ENCODE data around the gene SP9. TPM values are rescaled to one million over a fixed set of nuclear protein-coding genes. Genes with fewer than 3 reads are reported as not detected.

The SP9 gene
- total and polyA plus RNA-seq, 9 of the 15 experiments (the other 6 are each of a cell fraction or from before 2014, with no cell fraction given), result 0.04 to 0.23 (median 0.11) TPM; not detected in 3

DNA sequence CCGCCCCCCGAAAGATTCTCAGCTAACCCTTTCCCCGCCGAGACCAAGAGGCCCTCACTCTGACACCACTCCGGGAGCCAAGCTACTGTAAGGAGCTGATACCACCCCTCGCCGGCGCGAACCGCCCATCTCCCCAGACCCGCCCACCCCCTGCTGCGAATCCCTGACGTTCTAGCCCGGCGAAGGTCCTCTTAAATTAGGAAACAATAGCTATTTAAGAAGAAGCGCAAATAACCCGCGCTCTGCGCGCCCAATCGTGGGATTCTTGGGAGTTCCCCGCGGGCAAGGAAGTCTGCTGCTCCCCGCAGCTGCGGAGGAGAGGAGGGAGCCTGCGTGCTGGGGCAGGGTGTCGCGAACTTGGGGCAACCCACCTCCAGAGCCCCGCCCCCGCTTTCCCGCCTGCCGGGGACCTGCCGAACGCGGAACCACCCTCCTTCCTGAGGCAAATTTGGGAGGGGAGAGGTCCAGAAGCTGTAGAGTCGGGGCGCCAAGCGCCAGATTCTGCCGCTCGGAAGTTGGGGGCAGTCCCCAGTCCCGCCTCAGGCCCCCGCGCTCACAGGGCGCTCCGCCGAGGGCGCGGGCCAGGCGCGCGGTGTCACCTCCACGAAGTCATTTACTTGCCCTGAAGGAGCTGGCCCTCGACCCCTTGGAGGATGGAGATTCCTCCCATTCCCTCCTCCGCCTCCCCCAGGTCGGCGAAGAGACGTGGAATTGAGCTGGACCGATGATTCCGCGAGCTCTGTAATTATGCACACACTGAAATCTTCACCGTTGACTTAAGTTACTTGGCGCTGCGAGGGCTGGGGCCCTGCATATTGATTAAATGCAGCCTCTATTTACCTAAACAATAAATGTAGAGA lies 8.4 kb upstream of the SP9 start (continued):
- TF ChIP-seq MAZ (CRISPR knock-in tag; conservative IDR thresholded peaks at IDR 0.05 in 1 of 2, IDR thresholded peaks at IDR 0.05 in 1 of 2) (peak in 1 of 2 experiments; percentile 34; a peak in 1 of 4 replicates), NRF1 (conservative IDR thresholded peaks at IDR 0.05 in 1 of 2, IDR thresholded peaks at IDR 0.05 in 1 of 2) (peak; percentile 34 to 40; a peak in 1 of 4 replicates), FOSL1 (tag; conservative IDR thresholded peaks at IDR 0.05) (no peak), ZFP36 (IDR thresholded peaks at IDR 0.05; ENCODE audit: low read depth, low read length, partially characterized antibody) (peak; percentile 4), GABPB1 (CRISPR knock-in tag; IDR thresholded peaks at IDR 0.05) (peak; percentile 45; the same call in 1 of the 2 replicates), RBFOX2 (IDR thresholded peaks at IDR 0.05; ENCODE audit: low read depth, low read length) (peak; percentile 74), TOE1 (IDR thresholded peaks at IDR 0.05; ENCODE audit: borderline replicate concordance) (peak; percentile 20; the same call in 1 of the 2 replicates), TOE1 (CRISPR knock-in tag; IDR thresholded peaks at IDR 0.05; ENCODE audit: borderline replicate concordance, low read depth) (no peak), KDM4B (IDR thresholded peaks at IDR 0.05; ENCODE audit: borderline replicate concordance in 2 of 2, low read depth in 1 of 2) (no peak), NR3C1 (CRISPR knock-in tag; IDR thresholded peaks at IDR 0.05) (0 out of 2 replicates have a peak, but pooled peaks have one; percentile 52), MED1 (CRISPR knock-in tag; IDR thresholded peaks at IDR 0.05; ENCODE audit: borderline replicate concordance) (no peak)
- TF ChIP-seq, protein P1, sequence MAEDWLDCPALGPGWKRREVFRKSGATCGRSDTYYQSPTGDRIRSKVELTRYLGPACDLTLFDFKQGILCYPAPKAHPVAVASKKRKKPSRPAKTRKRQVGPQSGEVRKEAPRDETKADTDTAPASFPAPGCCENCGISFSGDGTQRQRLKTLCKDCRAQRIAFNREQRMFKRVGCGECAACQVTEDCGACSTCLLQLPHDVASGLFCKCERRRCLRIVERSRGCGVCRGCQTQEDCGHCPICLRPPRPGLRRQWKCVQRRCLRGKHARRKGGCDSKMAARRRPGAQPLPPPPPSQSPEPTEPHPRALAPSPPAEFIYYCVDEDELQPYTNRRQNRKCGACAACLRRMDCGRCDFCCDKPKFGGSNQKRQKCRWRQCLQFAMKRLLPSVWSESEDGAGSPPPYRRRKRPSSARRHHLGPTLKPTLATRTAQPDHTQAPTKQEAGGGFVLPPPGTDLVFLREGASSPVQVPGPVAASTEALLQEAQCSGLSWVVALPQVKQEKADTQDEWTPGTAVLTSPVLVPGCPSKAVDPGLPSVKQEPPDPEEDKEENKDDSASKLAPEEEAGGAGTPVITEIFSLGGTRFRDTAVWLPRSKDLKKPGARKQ (CRISPR knock-in tag; IDR thresholded peaks at IDR 0.05), result peak; percentile 90
- TF ChIP-seq, protein P2, sequence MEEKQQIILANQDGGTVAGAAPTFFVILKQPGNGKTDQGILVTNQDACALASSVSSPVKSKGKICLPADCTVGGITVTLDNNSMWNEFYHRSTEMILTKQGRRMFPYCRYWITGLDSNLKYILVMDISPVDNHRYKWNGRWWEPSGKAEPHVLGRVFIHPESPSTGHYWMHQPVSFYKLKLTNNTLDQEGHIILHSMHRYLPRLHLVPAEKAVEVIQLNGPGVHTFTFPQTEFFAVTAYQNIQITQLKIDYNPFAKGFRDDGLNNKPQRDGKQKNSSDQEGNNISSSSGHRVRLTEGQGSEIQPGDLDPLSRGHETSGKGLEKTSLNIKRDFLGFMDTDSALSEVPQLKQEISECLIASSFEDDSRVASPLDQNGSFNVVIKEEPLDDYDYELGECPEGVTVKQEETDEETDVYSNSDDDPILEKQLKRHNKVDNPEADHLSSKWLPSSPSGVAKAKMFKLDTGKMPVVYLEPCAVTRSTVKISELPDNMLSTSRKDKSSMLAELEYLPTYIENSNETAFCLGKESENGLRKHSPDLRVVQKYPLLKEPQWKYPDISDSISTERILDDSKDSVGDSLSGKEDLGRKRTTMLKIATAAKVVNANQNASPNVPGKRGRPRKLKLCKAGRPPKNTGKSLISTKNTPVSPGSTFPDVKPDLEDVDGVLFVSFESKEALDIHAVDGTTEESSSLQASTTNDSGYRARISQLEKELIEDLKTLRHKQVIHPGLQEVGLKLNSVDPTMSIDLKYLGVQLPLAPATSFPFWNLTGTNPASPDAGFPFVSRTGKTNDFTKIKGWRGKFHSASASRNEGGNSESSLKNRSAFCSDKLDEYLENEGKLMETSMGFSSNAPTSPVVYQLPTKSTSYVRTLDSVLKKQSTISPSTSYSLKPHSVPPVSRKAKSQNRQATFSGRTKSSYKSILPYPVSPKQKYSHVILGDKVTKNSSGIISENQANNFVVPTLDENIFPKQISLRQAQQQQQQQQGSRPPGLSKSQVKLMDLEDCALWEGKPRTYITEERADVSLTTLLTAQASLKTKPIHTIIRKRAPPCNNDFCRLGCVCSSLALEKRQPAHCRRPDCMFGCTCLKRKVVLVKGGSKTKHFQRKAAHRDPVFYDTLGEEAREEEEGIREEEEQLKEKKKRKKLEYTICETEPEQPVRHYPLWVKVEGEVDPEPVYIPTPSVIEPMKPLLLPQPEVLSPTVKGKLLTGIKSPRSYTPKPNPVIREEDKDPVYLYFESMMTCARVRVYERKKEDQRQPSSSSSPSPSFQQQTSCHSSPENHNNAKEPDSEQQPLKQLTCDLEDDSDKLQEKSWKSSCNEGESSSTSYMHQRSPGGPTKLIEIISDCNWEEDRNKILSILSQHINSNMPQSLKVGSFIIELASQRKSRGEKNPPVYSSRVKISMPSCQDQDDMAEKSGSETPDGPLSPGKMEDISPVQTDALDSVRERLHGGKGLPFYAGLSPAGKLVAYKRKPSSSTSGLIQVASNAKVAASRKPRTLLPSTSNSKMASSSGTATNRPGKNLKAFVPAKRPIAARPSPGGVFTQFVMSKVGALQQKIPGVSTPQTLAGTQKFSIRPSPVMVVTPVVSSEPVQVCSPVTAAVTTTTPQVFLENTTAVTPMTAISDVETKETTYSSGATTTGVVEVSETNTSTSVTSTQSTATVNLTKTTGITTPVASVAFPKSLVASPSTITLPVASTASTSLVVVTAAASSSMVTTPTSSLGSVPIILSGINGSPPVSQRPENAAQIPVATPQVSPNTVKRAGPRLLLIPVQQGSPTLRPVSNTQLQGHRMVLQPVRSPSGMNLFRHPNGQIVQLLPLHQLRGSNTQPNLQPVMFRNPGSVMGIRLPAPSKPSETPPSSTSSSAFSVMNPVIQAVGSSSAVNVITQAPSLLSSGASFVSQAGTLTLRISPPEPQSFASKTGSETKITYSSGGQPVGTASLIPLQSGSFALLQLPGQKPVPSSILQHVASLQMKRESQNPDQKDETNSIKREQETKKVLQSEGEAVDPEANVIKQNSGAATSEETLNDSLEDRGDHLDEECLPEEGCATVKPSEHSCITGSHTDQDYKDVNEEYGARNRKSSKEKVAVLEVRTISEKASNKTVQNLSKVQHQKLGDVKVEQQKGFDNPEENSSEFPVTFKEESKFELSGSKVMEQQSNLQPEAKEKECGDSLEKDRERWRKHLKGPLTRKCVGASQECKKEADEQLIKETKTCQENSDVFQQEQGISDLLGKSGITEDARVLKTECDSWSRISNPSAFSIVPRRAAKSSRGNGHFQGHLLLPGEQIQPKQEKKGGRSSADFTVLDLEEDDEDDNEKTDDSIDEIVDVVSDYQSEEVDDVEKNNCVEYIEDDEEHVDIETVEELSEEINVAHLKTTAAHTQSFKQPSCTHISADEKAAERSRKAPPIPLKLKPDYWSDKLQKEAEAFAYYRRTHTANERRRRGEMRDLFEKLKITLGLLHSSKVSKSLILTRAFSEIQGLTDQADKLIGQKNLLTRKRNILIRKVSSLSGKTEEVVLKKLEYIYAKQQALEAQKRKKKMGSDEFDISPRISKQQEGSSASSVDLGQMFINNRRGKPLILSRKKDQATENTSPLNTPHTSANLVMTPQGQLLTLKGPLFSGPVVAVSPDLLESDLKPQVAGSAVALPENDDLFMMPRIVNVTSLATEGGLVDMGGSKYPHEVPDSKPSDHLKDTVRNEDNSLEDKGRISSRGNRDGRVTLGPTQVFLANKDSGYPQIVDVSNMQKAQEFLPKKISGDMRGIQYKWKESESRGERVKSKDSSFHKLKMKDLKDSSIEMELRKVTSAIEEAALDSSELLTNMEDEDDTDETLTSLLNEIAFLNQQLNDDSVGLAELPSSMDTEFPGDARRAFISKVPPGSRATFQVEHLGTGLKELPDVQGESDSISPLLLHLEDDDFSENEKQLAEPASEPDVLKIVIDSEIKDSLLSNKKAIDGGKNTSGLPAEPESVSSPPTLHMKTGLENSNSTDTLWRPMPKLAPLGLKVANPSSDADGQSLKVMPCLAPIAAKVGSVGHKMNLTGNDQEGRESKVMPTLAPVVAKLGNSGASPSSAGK (IDR thresholded peaks at IDR 0.05), result peak; percentile 97
